Measurements from ENCODE around the gene UTP18. TPM values are rescaled to one million over a fixed set of nuclear protein-coding genes. Genes with fewer than 3 reads are reported as not detected.

UTP18 gene
- total and polyA plus RNA-seq, 2 of the 13 experiments (the other 11 are each of a cell fraction or from before 2014, with no cell fraction given): 35.2 to 104 TPM

DNA sequence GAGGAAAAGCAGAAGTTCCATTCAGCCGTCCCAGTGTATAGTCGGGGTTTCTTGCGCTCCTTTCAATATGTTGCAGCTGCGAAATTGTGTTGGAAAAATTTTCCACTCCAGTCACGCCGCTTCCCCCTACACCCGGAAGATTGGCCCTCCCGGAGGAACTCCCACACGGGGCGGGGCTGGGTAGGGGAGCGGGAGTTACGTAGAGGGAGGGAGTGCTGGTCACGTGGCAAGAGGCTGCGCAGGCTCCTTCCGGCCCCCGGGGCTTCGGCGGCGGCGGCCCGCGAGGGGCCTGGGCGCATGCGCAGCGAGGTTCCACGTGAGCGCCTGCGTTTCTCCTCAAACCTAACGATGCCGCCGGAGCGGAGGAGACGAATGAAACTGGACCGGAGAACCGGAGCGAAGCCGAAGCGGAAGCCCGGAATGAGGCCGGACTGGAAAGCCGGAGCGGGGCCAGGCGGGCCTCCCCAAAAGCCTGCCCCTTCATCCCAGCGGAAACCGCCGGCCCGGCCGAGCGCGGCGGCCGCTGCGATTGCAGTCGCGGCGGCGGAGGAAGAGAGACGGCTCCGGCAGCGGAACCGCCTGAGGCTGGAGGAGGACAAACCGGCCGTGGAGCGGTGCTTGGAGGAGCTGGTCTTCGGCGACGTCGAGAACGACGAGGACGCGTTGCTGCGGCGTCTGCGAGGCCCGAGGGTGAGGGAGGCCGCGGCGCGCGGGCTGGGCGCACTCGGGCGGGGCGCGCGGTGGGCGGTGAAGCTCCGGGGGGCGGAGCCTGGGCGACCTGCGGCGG, at the start of gene UTP18 (continued):
- TF ChIP-seq ATM (IDR thresholded peaks at IDR 0.05; ENCODE audit: borderline replicate concordance) (no peak), ERF (CRISPR knock-in tag; IDR thresholded peaks at IDR 0.05) (peak; percentile 96), TARDBP (CRISPR knock-in tag; IDR thresholded peaks at IDR 0.05) (peak; percentile 78), ZSCAN22 (CRISPR knock-in tag; IDR thresholded peaks at IDR 0.05) (peak; percentile 88)
- TF ChIP-seq, protein P1, sequence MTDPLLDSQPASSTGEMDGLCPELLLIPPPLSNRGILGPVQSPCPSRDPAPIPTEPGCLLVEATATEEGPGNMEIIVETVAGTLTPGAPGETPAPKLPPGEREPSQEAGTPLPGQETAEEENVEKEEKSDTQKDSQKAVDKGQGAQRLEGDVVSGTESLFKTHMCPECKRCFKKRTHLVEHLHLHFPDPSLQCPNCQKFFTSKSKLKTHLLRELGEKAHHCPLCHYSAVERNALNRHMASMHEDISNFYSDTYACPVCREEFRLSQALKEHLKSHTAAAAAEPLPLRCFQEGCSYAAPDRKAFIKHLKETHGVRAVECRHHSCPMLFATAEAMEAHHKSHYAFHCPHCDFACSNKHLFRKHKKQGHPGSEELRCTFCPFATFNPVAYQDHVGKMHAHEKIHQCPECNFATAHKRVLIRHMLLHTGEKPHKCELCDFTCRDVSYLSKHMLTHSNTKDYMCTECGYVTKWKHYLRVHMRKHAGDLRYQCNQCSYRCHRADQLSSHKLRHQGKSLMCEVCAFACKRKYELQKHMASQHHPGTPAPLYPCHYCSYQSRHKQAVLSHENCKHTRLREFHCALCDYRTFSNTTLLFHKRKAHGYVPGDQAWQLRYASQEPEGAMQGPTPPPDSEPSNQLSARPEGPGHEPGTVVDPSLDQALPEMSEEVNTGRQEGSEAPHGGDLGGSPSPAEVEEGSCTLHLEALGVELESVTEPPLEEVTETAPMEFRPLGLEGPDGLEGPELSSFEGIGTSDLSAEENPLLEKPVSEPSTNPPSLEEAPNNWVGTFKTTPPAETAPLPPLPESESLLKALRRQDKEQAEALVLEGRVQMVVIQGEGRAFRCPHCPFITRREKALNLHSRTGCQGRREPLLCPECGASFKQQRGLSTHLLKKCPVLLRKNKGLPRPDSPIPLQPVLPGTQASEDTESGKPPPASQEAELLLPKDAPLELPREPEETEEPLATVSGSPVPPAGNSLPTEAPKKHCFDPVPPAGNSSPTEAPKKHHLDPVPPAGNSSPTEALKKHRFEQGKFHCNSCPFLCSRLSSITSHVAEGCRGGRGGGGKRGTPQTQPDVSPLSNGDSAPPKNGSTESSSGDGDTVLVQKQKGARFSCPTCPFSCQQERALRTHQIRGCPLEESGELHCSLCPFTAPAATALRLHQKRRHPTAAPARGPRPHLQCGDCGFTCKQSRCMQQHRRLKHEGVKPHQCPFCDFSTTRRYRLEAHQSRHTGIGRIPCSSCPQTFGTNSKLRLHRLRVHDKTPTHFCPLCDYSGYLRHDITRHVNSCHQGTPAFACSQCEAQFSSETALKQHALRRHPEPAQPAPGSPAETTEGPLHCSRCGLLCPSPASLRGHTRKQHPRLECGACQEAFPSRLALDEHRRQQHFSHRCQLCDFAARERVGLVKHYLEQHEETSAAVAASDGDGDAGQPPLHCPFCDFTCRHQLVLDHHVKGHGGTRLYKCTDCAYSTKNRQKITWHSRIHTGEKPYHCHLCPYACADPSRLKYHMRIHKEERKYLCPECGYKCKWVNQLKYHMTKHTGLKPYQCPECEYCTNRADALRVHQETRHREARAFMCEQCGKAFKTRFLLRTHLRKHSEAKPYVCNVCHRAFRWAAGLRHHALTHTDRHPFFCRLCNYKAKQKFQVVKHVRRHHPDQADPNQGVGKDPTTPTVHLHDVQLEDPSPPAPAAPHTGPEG (CRISPR knock-in tag; IDR thresholded peaks at IDR 0.05): peak; percentile 97
- TF ChIP-seq, protein P2, sequence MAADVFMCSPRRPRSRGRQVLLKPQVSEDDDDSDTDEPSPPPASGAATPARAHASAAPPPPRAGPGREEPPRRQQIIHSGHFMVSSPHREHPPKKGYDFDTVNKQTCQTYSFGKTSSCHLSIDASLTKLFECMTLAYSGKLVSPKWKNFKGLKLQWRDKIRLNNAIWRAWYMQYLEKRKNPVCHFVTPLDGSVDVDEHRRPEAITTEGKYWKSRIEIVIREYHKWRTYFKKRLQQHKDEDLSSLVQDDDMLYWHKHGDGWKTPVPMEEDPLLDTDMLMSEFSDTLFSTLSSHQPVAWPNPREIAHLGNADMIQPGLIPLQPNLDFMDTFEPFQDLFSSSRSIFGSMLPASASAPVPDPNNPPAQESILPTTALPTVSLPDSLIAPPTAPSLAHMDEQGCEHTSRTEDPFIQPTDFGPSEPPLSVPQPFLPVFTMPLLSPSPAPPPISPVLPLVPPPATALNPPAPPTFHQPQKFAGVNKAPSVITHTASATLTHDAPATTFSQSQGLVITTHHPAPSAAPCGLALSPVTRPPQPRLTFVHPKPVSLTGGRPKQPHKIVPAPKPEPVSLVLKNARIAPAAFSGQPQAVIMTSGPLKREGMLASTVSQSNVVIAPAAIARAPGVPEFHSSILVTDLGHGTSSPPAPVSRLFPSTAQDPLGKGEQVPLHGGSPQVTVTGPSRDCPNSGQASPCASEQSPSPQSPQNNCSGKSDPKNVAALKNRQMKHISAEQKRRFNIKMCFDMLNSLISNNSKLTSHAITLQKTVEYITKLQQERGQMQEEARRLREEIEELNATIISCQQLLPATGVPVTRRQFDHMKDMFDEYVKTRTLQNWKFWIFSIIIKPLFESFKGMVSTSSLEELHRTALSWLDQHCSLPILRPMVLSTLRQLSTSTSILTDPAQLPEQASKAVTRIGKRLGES (CRISPR knock-in tag; IDR thresholded peaks at IDR 0.05; ENCODE audit: borderline replicate concordance): peak; percentile 19; the same call in 1 of the 2 replicates
- TF ChIP-seq, protein P3, sequence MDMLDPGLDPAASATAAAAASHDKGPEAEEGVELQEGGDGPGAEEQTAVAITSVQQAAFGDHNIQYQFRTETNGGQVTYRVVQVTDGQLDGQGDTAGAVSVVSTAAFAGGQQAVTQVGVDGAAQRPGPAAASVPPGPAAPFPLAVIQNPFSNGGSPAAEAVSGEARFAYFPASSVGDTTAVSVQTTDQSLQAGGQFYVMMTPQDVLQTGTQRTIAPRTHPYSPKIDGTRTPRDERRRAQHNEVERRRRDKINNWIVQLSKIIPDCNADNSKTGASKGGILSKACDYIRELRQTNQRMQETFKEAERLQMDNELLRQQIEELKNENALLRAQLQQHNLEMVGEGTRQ (IDR thresholded peaks at IDR 0.05; ENCODE audit: low read depth, low read length): peak; percentile 96
- TF ChIP-seq, protein P3 (CRISPR knock-in tag; IDR thresholded peaks at IDR 0.05; ENCODE audit: borderline replicate concordance): peak; percentile 99
- TF ChIP-seq, protein P4, sequence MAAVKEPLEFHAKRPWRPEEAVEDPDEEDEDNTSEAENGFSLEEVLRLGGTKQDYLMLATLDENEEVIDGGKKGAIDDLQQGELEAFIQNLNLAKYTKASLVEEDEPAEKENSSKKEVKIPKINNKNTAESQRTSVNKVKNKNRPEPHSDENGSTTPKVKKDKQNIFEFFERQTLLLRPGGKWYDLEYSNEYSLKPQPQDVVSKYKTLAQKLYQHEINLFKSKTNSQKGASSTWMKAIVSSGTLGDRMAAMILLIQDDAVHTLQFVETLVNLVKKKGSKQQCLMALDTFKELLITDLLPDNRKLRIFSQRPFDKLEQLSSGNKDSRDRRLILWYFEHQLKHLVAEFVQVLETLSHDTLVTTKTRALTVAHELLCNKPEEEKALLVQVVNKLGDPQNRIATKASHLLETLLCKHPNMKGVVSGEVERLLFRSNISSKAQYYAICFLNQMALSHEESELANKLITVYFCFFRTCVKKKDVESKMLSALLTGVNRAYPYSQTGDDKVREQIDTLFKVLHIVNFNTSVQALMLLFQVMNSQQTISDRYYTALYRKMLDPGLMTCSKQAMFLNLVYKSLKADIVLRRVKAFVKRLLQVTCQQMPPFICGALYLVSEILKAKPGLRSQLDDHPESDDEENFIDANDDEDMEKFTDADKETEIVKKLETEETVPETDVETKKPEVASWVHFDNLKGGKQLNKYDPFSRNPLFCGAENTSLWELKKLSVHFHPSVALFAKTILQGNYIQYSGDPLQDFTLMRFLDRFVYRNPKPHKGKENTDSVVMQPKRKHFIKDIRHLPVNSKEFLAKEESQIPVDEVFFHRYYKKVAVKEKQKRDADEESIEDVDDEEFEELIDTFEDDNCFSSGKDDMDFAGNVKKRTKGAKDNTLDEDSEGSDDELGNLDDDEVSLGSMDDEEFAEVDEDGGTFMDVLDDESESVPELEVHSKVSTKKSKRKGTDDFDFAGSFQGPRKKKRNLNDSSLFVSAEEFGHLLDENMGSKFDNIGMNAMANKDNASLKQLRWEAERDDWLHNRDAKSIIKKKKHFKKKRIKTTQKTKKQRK (IDR thresholded peaks at IDR 0.05; ENCODE audit: low read length): no peak
- TF ChIP-seq, protein P5, sequence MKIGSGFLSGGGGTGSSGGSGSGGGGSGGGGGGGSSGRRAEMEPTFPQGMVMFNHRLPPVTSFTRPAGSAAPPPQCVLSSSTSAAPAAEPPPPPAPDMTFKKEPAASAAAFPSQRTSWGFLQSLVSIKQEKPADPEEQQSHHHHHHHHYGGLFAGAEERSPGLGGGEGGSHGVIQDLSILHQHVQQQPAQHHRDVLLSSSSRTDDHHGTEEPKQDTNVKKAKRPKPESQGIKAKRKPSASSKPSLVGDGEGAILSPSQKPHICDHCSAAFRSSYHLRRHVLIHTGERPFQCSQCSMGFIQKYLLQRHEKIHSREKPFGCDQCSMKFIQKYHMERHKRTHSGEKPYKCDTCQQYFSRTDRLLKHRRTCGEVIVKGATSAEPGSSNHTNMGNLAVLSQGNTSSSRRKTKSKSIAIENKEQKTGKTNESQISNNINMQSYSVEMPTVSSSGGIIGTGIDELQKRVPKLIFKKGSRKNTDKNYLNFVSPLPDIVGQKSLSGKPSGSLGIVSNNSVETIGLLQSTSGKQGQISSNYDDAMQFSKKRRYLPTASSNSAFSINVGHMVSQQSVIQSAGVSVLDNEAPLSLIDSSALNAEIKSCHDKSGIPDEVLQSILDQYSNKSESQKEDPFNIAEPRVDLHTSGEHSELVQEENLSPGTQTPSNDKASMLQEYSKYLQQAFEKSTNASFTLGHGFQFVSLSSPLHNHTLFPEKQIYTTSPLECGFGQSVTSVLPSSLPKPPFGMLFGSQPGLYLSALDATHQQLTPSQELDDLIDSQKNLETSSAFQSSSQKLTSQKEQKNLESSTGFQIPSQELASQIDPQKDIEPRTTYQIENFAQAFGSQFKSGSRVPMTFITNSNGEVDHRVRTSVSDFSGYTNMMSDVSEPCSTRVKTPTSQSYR (CRISPR knock-in tag; IDR thresholded peaks at IDR 0.05; ENCODE audit: borderline replicate concordance): 0 out of 2 replicates have a peak, but pooled peaks have one; percentile 1

Measured in HepG2 (cell line).